ENCODE data around the gene LITAFD. TPM values are rescaled to one million over a fixed set of nuclear protein-coding genes. Genes with fewer than 3 reads are reported as not detected.

The LITAFD gene
- total RNA-seq, 4 donors from 2014 or later: not detected

GRCh38 chr16:8893426-8893825 lies 11.3 kb downstream of the LITAFD start:
- TF ChIP-seq CTCF (IDR thresholded peaks at IDR 0.05): no peak
- no peak for ATAC-seq (ENCODE audit: low FRiP score)
- DNase-seq (ENCODE audit: low spot score): no peak

- DNase-seq (ENCODE audit: low spot score) (no peak), ATAC-seq (ENCODE audit: low FRiP score) (no peak)
- no peak for TF ChIP-seq CTCF (IDR thresholded peaks at IDR 0.05)
These were observed 12.0 kb downstream of the LITAFD start for GRCh38 chr16:8893976-8894690.

- DNase-seq (ENCODE audit: low spot score) (no peak), ATAC-seq (ENCODE audit: low FRiP score) (no peak)
- TF ChIP-seq CTCF (IDR thresholded peaks at IDR 0.05): no peak
These were observed 12.7 kb downstream of the LITAFD start for GRCh38 chr16:8894736-8895334.

GRCh38 chr16:8898660-8899318 lies 16.6 kb downstream of the LITAFD start:
- no peak for TF ChIP-seq CTCF (IDR thresholded peaks at IDR 0.05)
- no peak for ATAC-seq (ENCODE audit: low FRiP score)

GRCh38 chr16:8899709-8900317 lies 17.7 kb downstream of the LITAFD start:
- ATAC-seq (ENCODE audit: low FRiP score): no peak
- no peak for TF ChIP-seq CTCF (IDR thresholded peaks at IDR 0.05)
- no peak for DNase-seq (ENCODE audit: low spot score)

More at GRCh38 chr16:8898660-8899318, 16.6 kb downstream of the LITAFD start:
- no peak for DNase-seq (ENCODE audit: low spot score)

- no peak for TF ChIP-seq CTCF (IDR thresholded peaks at IDR 0.05)
- no peak for ATAC-seq (ENCODE audit: low FRiP score)
- no peak for DNase-seq (ENCODE audit: low spot score)
These were observed 18.2 kb downstream of the LITAFD start for GRCh38 chr16:8900343-8900742.
